GM12878 (cell line): ENCODE results near the gene RAB34. TPM values are rescaled to one million over a fixed set of nuclear protein-coding genes. Genes with fewer than 3 reads are reported as not detected.

Source experiments
- ATAC-seq: fragments of 200-7000 bp; cut with Tn5 transposase; 3 replicates; pipeline ENCODE4 v1.9.1; 2020; ENCODE audit warnings: mild to moderate bottlenecking, moderate library complexity
- BruUV-seq: library from RNA; stranded (reverse); fragments of 400-500 nt; replicated peaks from 2 replicates; lab custom pipeline; 2021; lab: Mats Ljungman, UMichigan
- CTCF ChIA-PET: fragments of 300-600 bp; sonication (Branson Sonifier 250); formaldehyde crosslinking; extraction: SDS; loops from one replicate; lab custom pipeline; 2021; ENCODE audit warnings: inconsistent platforms; lab: Yijun Ruan, JAX
- POLR2A ChIA-PET: fragments of 350-600 bp; formaldehyde crosslinking; extraction: SDS; loops from one replicate; lab custom pipeline; 2021; ENCODE audit warnings: inconsistent platforms; lab: Charles Lee
- RAD21 ChIA-PET: fragments of 300-600 bp; sonication (Branson Sonifier 250); formaldehyde crosslinking; loops from one replicate; lab custom pipeline; 2023; ENCODE audit warnings: antibody characterized with exemption; ENCODE audit not compliant: unreplicated experiment; lab: Charles Lee
- SMC1A ChIA-PET: fragments of 300-600 bp; sonication (Branson Sonifier 250); formaldehyde crosslinking; loops from one replicate; lab custom pipeline; 2023; ENCODE audit not compliant: unreplicated experiment, uncharacterized antibody; lab: Charles Lee
- DNase-seq: peaks from one replicate; pipeline ENCODE4 v3.0.0-alpha.2; 2011; ENCODE audit warnings: low read depth, low spot score
- FAIRE-seq: peaks from 3 replicates; lab custom pipeline; 2011; peaks lifted over from hg19 to GRCh38; lab: Jason Lieb, UNC
- H2AFZ ChIP-seq: 2 replicates; pipeline ENCODE4 v1.6.0; 2011; ENCODE audit warnings: low read depth, low read length, control low read depth; ENCODE audit not compliant: control insufficient read depth
- H3K27ac ChIP-seq: 2 replicates; pipeline ENCODE4 v1.5.1; 2011; ENCODE audit warnings: control low read depth; ENCODE audit not compliant: control insufficient read depth, insufficient read depth
- H3K27me3 ChIP-seq, 2 experiments: replicated peaks in 1 of 2; 2 replicates each; pipeline versions ENCODE4 v1.6.0 to v1.6.1; 2011; ENCODE audit warnings: low read length in 1 of 2; ENCODE audit not compliant: control insufficient read depth in 2 of 2, insufficient read depth in 2 of 2
- H3K36me3 ChIP-seq, 2 experiments: 2 replicates each; pipeline ENCODE4 v1.5.1; 2011; ENCODE audit warnings: low read length in 1 of 2; ENCODE audit not compliant: control insufficient read depth in 2 of 2, insufficient read depth in 2 of 2
- H3K4me1 ChIP-seq: 2 replicates; pipeline ENCODE4 v1.6.1; 2011; ENCODE audit warnings: mild to moderate bottlenecking, low read length, moderate library complexity, mixed read lengths; ENCODE audit not compliant: control insufficient read depth, insufficient read depth
- H3K4me2 ChIP-seq: 2 replicates; pipeline ENCODE4 v1.6.0; 2011; ENCODE audit warnings: control low read depth; ENCODE audit not compliant: control insufficient read depth, insufficient read depth
- H3K4me3 ChIP-seq: fragments of 200-600 bp; sonication (generic); 2 replicates; pipeline ENCODE4 v1.5.1; 2016
- H3K79me2 ChIP-seq: 2 replicates; pipeline ENCODE4 v1.6.0; 2011; ENCODE audit warnings: low read length; ENCODE audit not compliant: control insufficient read depth, insufficient read depth
- H3K9ac ChIP-seq: 2 replicates; pipeline ENCODE4 v1.8.0; 2011; ENCODE audit warnings: low read length, control low read depth, mixed read lengths; ENCODE audit not compliant: control insufficient read depth, insufficient read depth
- H3K9me3 ChIP-seq: replicated peaks from 3 replicates; pipeline ENCODE4 v1.5.1; 2011; ENCODE audit warnings: mild to moderate bottlenecking, low read length; ENCODE audit not compliant: control insufficient read depth, insufficient read depth
- H4K20me1 ChIP-seq: 2 replicates; pipeline ENCODE4 v1.6.0; 2011; ENCODE audit not compliant: control insufficient read depth, insufficient read depth
- ASH2L ChIP-seq: fragments of 300-600, 200-600 bp; sonication (generic); IDR thresholded peaks from 2 replicates; pipeline ENCODE4 v1.6.1; 2017; ENCODE audit warnings: low read depth, mild to moderate bottlenecking, borderline replicate concordance
- EED ChIP-seq: sonication (generic); IDR thresholded peaks from 2 replicates; pipeline ENCODE4 v1.6.1; 2016; ENCODE audit warnings: antibody characterized with exemption, low read depth
- EGR1 ChIP-seq, 2 experiments: IDR thresholded peaks; 1 replicate in 1 of 2; 2 replicates in 1 of 2; pipeline ENCODE4 v1.6.1; 2011 to 2012; ENCODE audit warnings: low read depth in 2 of 2, low read length in 2 of 2, borderline replicate concordance in 1 of 2, mild to moderate bottlenecking in 1 of 2, moderate library complexity in 1 of 2
- FOS ChIP-seq: IDR thresholded peaks from 3 replicates; pipeline ENCODE4 v1.6.1; 2011; ENCODE audit warnings: borderline replicate concordance; ENCODE audit not compliant: insufficient read length; ENCODE audit errors: extremely low read depth
- IRF4 ChIP-seq: IDR thresholded peaks from 2 replicates; pipeline ENCODE4 v1.6.1; 2011; ENCODE audit warnings: low read depth, low read length
- KAT2A ChIP-seq: conservative IDR thresholded peaks from 2 replicates; pipeline ENCODE4 v1.6.1; 2011; ENCODE audit warnings: low read depth, low read length; ENCODE audit not compliant: control insufficient read depth
- MLLT1 ChIP-seq: fragments of 450-650 bp; IDR thresholded peaks from 2 replicates; pipeline ENCODE4 v1.6.1; 2016; ENCODE audit warnings: mild to moderate bottlenecking
- RBBP5 ChIP-seq: fragments of 200-600 bp; sonication (generic); conservative IDR thresholded peaks from 2 replicates; pipeline ENCODE4 v1.6.1; 2016
- STAT3 ChIP-seq: IDR thresholded peaks from 2 replicates; pipeline ENCODE4 v1.6.1; 2011; ENCODE audit warnings: low read depth, low read length, improper control_type of control experiment
- TCF3 ChIP-seq: IDR thresholded peaks from 2 replicates; pipeline ENCODE4 v1.6.1; 2012; ENCODE audit warnings: low read depth, mild to moderate bottlenecking, low read length, borderline replicate concordance; ENCODE audit not compliant: insufficient read depth
- USF1 ChIP-seq: IDR thresholded peaks from 2 replicates; pipeline ENCODE4 v1.6.1; 2011; ENCODE audit warnings: borderline replicate concordance, low read depth, mild to moderate bottlenecking, moderate library complexity, mixed read lengths, low read length; ENCODE audit not compliant: insufficient read depth; ENCODE audit errors: extremely low read length
- WGBS: methylation state at CpG from one replicate; pipeline ENCODE4 v1.1.6; 2016; ENCODE audit warnings: low lambda C conversion rate; ENCODE audit not compliant: insufficient replicate concordance, insufficient coverage; ENCODE audit errors: missing lambda C conversion rate; 5-methylcytosine and 5-hydroxymethylcytosine counted together
- in situ Hi-C: fragments of 300-500 bp; cut with MboI; formaldehyde crosslinking; loops from 9 replicates; pipeline ENCODE4 v1.14.3; 2018; ENCODE audit warnings: mixed read lengths
- intact Hi-C: fragments of 100-400 bp; cut with micrococcal nuclease; formaldehyde crosslinking; loops from one replicate; pipeline ENCODE4 v1.14.2; 2022; ENCODE audit not compliant: unreplicated experiment
- polyA plus RNA-seq, 11 experiments: library from polyadenylated mRNA; depleted of rRNA in 4 of 11; unstranded in 6 of 11; stranded (reverse) in 5 of 11; fragments of >200 nt; fragmentation: Nextera tagmentation in 4 of 11; fragmentation: Illumina TruSeq in 1 of 11; extraction: Ambion mirVana in 4 of 11; extraction: Trizol in 1 of 11; gene quantifications; 1 replicate in 1 of 11; 2 replicates in 10 of 11; pipeline versions ENCODE4 v1.2.1 to v1.2.3, GENCODE V29; 2011 to 2016; ENCODE audit warnings: inconsistent platforms in 2 of 11, missing spikeins in 2 of 11, low read depth in 1 of 11
- total RNA-seq, 4 experiments: library from RNA; depleted of rRNA in 3 of 4; stranded (reverse); fragments of >200 nt in 3 of 4; fragmentation: Illumina TruSeq in 1 of 4; extraction: Trizol in 1 of 4; gene quantifications; 2 replicates each; pipeline versions ENCODE4 v1.2.1 to v1.2.3, GENCODE V29; 2013 to 2021
- TF ChIP-seq, protein P1 (sequence below): IDR thresholded peaks from 2 replicates; pipeline ENCODE4 v1.6.1; 2011; ENCODE audit warnings: low read depth, mild to moderate bottlenecking, low read length, moderate library complexity, borderline replicate concordance; ENCODE audit errors: extremely low read depth

The RAB34 gene
- total and polyA plus RNA-seq, 10 of the 15 experiments (the other 5 are each of a cell fraction or from before 2014, with no cell fraction given), result 0.37 to 46.4 (median 32.8) TPM

GRCh38 chr17:28702026-28702751 is 15.5 kb downstream of the RAB34 start:
- FAIRE-seq, result no peak
- RAD21 ChIA-PET, result no interaction called here
- POLR2A ChIA-PET, result interaction anchor here (0.6 kb wide), 1 partner anchor 8 kb away, joined by 10 read pairs; no protein-coding TSS in a partner anchor
- DNase-seq, result no peak
- Histone ChIP-seq H3K4me1 (no peaks in the 10 kb centered on the region), H4K20me1 (no peaks in the 10 kb centered on the region), H3K27ac (no peak overlapping the region), H3K4me3 (no peak overlapping the region), H3K9ac (no peak overlapping the region), H3K36me3 (peaks cover 13 to 46% of the 10 kb centered on the region in 2 experiments; a peak in 3 of 4 replicates), H3K9me3 (no peaks in the 10 kb centered on the region), H3K4me2 (no peak overlapping the region), H3K27me3 (no peaks in the 10 kb centered on the region), H3K79me2 (no peaks in the 10 kb centered on the region), H2AFZ (no peak overlapping the region)
- no TSS peak for BruUV-seq
- CTCF ChIA-PET, result interaction anchor here (0.7 to 1.7 kb wide), 2 partner anchors 25 to 55 kb away, joined by 3 to 9 read pairs; no protein-coding TSS in a partner anchor
- SMC1A ChIA-PET, result no interaction called here
- TF ChIP-seq TCF3, result 0 out of 2 replicates have a peak, but pooled peaks have one; percentile 7
- no peak for TF ChIP-seq FOS
- WGBS, result 85% methylated on average over 10 of the region's 10 CpGs
- intact Hi-C loops, result no loop called here
- ATAC-seq, result no peak
- in situ Hi-C loops, result no loop called here

DNA sequence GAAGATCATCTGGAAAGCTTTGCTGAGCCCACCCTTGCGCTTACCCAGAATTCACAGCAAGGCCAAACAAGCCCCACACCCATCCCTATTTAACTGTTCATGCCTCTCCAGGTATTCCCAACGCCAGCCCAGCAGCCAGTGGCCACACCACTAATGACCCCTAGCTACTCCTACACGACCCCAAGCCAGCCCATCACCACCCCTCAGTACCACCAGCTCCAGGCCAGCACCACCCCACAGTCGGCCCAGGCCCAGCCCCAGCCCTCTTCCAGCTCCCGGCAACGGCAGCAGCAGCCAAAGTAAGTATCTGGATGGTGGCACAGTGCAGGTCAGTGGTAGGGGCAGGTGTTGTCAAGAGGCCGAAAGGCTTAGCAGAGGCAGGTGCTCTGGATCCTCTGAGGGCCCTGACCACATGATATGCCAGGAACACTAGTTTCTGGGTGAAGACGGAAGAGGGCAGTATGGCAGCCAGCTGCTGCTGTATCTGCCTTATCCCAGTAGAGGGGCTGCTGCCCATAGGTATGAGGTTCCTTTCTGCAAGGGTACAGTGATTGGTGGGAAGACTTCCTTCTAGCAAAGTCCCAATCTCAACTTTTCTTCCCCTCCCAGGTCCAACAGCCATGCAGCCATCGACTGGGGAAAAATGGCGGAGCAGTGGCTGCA is 16.7 kb downstream of the RAB34 start:
- no peak overlapping the region for H3K27ac ChIP-seq
- no peak overlapping the region for H3K4me3 ChIP-seq
- H3K4me1 ChIP-seq, result no peaks in the 10 kb centered on the region
- no peaks in the 10 kb centered on the region for H3K9me3 ChIP-seq
- no peaks in the 10 kb centered on the region for H4K20me1 ChIP-seq
- H3K9ac ChIP-seq, result no peak overlapping the region
- peaks cover 21 to 51% of the 10 kb centered on the region in 2 experiments; a peak in 3 of 4 replicates for H3K36me3 ChIP-seq
- 91% methylated on average over 10 of the region's 10 CpGs for WGBS
- ChIA-PET CTCF (no interaction called here), RAD21 (no interaction called here), POLR2A (no interaction called here), SMC1A (no interaction called here)
- no peak for DNase-seq
- no peak overlapping the region for H2AFZ ChIP-seq
- ATAC-seq, result no peak
- no peak overlapping the region for H3K4me2 ChIP-seq
- no peaks in the 10 kb centered on the region for H3K27me3 ChIP-seq
- BruUV-seq, result no TSS peak
- in situ Hi-C loops (no loop called here), intact Hi-C loops (no loop called here)
- H3K79me2 ChIP-seq, result no peaks in the 10 kb centered on the region
- no peak for FAIRE-seq
- TF ChIP-seq TCF3, result no peak
- no peak for TF ChIP-seq USF1
- no peak for TF ChIP-seq MLLT1
- TF ChIP-seq, protein P1, sequence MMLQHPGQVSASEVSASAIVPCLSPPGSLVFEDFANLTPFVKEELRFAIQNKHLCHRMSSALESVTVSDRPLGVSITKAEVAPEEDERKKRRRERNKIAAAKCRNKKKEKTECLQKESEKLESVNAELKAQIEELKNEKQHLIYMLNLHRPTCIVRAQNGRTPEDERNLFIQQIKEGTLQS, result no peak
- no peak for TF ChIP-seq EED
- no peak for TF ChIP-seq STAT3
- no peak for TF ChIP-seq RBBP5
- TF ChIP-seq EGR1 (IDR thresholded peaks at IDR 0.05; ENCODE audit: borderline replicate concordance in 1 of 2, low read depth in 2 of 2, low read length in 2 of 2), result no peak
- no peak for TF ChIP-seq KAT2A
- no peak for TF ChIP-seq IRF4
- no peak for TF ChIP-seq ASH2L
